Skeletal muscle satellite cell (primary cell): Measurements from ENCODE around the gene MRPL12.
A peak's percentile ranks its signal among the peaks of the same experiment; 100 is the strongest.

Experiments
- H3K27me3 ChIP-seq: 2 replicates; pipeline ENCODE4 v1.7.0; 2013; ENCODE audit warnings: low read length; ENCODE audit not compliant: control insufficient read depth, insufficient read depth
- H3K36me3 ChIP-seq: 2 replicates; pipeline ENCODE4 v1.7.0; 2013; ENCODE audit warnings: mild to moderate bottlenecking, control low read depth, low read length; ENCODE audit not compliant: insufficient read depth
- H3K4me1 ChIP-seq: 2 replicates; pipeline ENCODE4 v1.7.0; 2013; ENCODE audit warnings: low read length; ENCODE audit not compliant: control insufficient read depth, insufficient read depth
- H3K4me2 ChIP-seq: 2 replicates; pipeline ENCODE4 v1.7.0; 2013; ENCODE audit warnings: mild to moderate bottlenecking, low read length
- H3K4me3 ChIP-seq: 2 replicates; pipeline ENCODE4 v1.7.0; 2013; ENCODE audit warnings: low read length
- H3K9ac ChIP-seq: 2 replicates; pipeline ENCODE4 v1.7.0; 2013; ENCODE audit warnings: mild to moderate bottlenecking, low read depth, low read length, moderate library complexity
- H3K9me3 ChIP-seq: replicated peaks from 2 replicates; pipeline ENCODE4 v1.7.0; 2013; ENCODE audit warnings: mild to moderate bottlenecking, control low read depth, low read length

Gene MRPL12

DNA sequence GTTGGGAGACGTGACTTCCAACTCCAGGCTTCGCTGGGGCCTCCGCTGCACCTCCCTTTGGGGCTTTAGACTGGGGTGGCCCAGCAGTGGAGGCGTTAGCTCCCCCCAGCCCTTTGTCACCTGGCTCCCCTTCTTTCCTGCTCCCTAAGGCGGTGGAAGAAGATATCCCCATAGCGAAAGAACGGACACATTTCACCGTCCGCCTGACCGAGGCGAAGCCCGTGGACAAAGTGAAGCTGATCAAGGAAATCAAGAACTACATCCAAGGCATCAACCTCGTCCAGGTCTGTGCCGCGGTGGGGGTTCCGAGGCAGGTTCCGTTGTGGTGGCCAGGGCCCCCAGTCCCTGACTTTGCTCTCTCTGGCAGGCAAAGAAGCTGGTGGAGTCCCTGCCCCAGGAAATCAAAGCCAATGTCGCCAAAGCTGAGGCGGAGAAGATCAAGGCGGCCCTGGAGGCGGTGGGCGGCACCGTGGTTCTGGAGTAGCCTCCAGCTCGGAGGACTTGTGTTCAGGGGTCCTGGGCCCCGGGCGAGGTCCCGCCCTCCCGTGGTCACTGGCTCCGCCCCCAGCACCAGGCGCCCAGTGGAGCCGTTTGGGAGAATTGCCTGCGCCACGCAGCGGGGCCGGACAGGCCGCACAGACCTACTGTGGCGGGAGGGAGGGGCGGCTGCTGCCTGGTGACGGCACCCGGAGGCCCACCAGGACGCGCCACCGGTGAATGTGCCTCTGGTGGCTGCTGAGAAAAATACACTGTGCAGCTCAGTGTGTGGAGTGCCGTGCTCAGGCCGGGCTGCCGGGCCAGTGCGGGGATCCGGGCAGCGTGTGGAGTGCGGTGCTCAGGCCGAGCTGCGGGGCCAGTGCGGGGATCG, 3.8 kb downstream of the MRPL12 start:
- no peak overlapping the region for H3K9ac ChIP-seq
- H3K27me3 ChIP-seq = no peaks in the 10 kb centered on the region

GRCh38 chr17:81707725-81708646, 4.8 kb downstream of the MRPL12 start:
- Histone ChIP-seq H3K9ac (no peak overlapping the region), H3K4me2 (no peak overlapping the region), H3K4me1 (peaks cover 31% of the 10 kb centered on the region)

More for the DNA sequence above, 3.8 kb downstream of the MRPL12 start:
- Histone ChIP-seq H3K36me3 (peaks cover 45% of the 10 kb centered on the region), H3K9me3 (no peaks in the 10 kb centered on the region), H3K4me1 (peaks cover 35% of the 10 kb centered on the region), H3K4me3 (no peak overlapping the region), H3K4me2 (no peak overlapping the region)

GRCh38 chr17:81708739-81709185, 5.6 kb downstream of the MRPL12 start:
- Histone ChIP-seq H3K36me3 (peaks cover 37% of the 10 kb centered on the region), H3K4me2 (no peak overlapping the region), H3K9me3 (no peaks in the 10 kb centered on the region), H3K4me3 (no peak overlapping the region), H3K9ac (no peak overlapping the region), H3K27me3 (no peaks in the 10 kb centered on the region), H3K4me1 (peaks cover 38% of the 10 kb centered on the region)

More at GRCh38 chr17:81707725-81708646, 4.8 kb downstream of the MRPL12 start:
- Histone ChIP-seq H3K9me3 (no peaks in the 10 kb centered on the region), H3K36me3 (peaks cover 37% of the 10 kb centered on the region), H3K27me3 (no peaks in the 10 kb centered on the region), H3K4me3 (no peak overlapping the region)

- no peaks in the 10 kb centered on the region for H3K9me3 ChIP-seq
- peaks cover 25% of the 10 kb centered on the region for H3K36me3 ChIP-seq
- H3K4me1 ChIP-seq = peaks cover 31% of the 10 kb centered on the region
- H3K4me3 ChIP-seq = peak overlapping the region; percentile 85
- H3K27me3 ChIP-seq = no peaks in the 10 kb centered on the region
- H3K9ac ChIP-seq = no peak overlapping the region
- H3K4me2 ChIP-seq = peak overlapping the region; percentile 85
These were observed 7.5 kb downstream of the MRPL12 start for GRCh38 chr17:81710514-81711308.

DNA sequence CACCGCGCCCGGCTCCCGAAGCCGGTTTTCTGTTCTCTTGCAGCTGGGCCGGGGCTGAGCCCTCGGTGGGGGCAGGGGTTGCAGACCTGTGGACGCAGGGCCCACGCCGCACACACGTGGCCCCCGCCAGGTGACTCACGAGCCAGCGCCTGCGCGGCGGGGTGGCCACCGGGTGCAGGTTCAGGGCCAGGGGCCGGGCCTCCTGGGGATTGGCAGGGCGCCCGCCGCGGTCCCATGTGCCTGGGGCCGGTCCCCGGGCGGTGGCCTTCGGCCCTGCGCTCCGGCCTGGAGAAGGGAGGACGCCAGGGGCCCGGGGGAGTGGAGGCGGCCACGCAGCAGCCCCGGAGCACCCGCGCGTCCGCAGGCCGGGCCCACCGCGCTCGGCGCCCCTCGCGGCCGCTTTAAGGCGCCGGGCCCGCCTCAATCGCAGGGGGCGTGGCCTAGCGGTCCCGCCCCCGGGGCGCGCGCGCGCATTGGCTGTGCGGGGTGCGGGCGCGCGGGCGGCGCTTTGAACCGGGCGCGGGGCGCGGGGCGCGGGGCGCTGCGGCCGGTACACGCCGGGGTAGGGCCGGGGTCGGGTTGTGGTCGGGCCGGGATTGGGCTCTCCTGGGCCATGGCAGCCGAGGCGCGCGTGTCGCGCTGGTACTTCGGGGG, 8.8 kb downstream of the MRPL12 start, which contains the start of gene SLC25A10:
Gene SLC25A10 (plus strand): TSS at position 471 of the 654 bp plus-strand sequence. CDS start 143 bp downstream, at position 614.
- H3K4me2 ChIP-seq = peak within 1 kb of the TSS; percentile 85
- H3K4me1 ChIP-seq = peaks cover 31% of the 10 kb centered on the region
- peak within 1 kb of the TSS; percentile 73 for H3K9ac ChIP-seq
- no peaks in the 10 kb centered on the region for H3K9me3 ChIP-seq
- H3K4me3 ChIP-seq = peak within 1 kb of the TSS; percentile 85
- H3K36me3 ChIP-seq = peaks cover 13% of the 10 kb centered on the region
- no peaks in the 10 kb centered on the region for H3K27me3 ChIP-seq

- Histone ChIP-seq H3K4me1 (peaks cover 31% of the 10 kb centered on the region), H3K36me3 (peaks cover 8% of the 10 kb centered on the region), H3K4me2 (peak overlapping the region; percentile 85), H3K27me3 (no peaks in the 10 kb centered on the region), H3K9me3 (no peaks in the 10 kb centered on the region), H3K9ac (peak overlapping the region; percentile 73), H3K4me3 (peak overlapping the region; percentile 85)
These were observed 9.4 kb downstream of the MRPL12 start for GRCh38 chr17:81712468-81713003.

DNA sequence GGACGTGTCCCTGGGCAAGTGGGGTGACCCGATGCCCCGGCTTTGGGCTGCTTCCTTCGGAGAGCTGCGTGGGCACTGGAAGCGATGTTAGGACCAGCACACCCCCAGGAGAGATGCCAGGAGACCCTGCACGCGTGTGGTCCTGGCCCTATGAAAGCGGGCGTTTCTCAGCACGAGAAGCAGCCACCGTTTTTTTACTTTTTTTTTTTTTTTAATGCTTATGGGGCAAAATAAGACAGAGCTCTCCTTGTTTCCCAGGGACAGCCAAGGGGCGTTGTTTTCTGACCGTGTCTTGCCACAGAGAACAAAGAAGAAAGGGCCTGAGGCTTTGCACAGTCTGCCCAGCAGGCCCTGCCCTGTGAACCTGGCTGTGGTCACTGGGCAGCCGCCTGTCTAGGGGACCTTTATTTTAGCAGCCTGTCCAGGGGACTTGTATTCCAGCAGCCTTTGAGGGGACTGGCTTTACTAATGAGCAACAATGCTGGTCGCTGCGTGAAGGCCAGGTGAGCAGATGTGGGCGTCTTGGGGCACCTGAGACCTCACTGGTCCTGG, 9.9 kb downstream of the MRPL12 start:
- Histone ChIP-seq H3K9ac (peak overlapping the region; percentile 73), H3K4me3 (peak overlapping the region; percentile 85), H3K36me3 (peaks cover 3% of the 10 kb centered on the region), H3K4me1 (peaks cover 31% of the 10 kb centered on the region), H3K9me3 (no peaks in the 10 kb centered on the region), H3K4me2 (peak overlapping the region; percentile 85), H3K27me3 (no peaks in the 10 kb centered on the region)

DNA sequence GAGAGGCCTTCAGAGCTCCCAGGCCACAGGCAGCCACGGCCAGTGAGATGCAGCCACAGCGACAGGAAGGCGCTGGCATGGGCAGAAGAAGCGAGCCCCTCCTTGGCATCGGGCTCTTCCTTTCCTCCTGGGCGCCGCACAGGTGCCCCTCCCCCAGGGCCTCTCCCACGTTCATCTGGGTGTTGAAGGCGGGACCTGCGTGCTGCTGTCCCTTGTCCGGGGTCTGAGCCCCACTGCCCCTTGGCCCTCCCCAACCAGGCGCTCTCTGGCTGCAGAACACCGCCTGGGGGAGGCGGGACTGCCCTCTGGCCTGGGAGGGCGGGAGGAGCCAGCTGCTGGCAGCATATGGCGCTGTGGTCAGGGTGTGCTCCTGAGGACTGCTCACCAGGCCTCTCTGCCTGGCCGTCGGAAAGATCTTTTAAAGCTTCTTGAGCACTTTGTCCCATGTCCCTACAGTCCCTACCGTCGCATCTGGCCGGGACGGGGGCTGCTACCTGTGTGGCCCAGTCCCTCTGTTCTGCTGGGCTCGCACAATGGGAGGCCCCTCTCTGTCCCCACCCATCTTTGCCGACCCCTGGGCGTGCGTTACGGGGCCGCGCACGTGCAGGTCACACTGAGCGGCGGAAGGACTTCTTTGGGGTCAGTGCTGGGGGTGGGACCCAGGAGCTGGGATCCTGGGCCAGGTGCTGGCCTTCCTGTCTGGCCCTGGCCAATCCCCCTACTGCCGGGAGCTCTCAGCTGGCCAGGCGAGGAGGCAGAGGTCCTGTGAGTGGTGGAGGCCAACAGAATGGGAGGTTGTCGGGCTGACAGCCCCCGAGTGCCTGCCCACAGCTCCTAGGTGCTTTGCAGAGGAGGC, 10.6 kb downstream of the MRPL12 start:
- peaks cover 31% of the 10 kb centered on the region for H3K4me1 ChIP-seq
- H3K9ac ChIP-seq = no peak overlapping the region
- H3K4me3 ChIP-seq = no peak overlapping the region
- H3K36me3 ChIP-seq = no peaks in the 10 kb centered on the region
- no peaks in the 10 kb centered on the region for H3K27me3 ChIP-seq
- H3K9me3 ChIP-seq = no peaks in the 10 kb centered on the region
- H3K4me2 ChIP-seq = peak overlapping the region; percentile 28

- no peaks in the 10 kb centered on the region for H3K27me3 ChIP-seq
- no peak overlapping the region for H3K4me2 ChIP-seq
- H3K4me3 ChIP-seq = no peak overlapping the region
- H3K9ac ChIP-seq = no peak overlapping the region
- peaks cover 31% of the 10 kb centered on the region for H3K4me1 ChIP-seq
- no peaks in the 10 kb centered on the region for H3K36me3 ChIP-seq
- H3K9me3 ChIP-seq = no peaks in the 10 kb centered on the region
These were observed 11.4 kb downstream of the MRPL12 start for GRCh38 chr17:81714412-81715106.
